ENCODE data around the gene CXCL12.

CXCL12 gene

GRCh38 chr10:44385026-44385695 is at the start of gene CXCL12:
CXCL12 (minus strand) TSS chr10:44385097; CDS start chr10:44385005, 92 bp downstream.
- ATAC-seq (ENCODE audit: low read depth) (no peak), DNase-seq (ENCODE audit: low spot score) (peak; percentile 25)
- H3K4me1 ChIP-seq (ENCODE audit: insufficient read depth, poor library complexity, severe bottlenecking) = no peaks in the 10 kb centered on the region
- H3K9me3 ChIP-seq (ENCODE audit: severe bottlenecking) = no peaks in the 10 kb centered on the region
- peak within 1 kb of the TSS; percentile 17 for H3K4me3 ChIP-seq (ENCODE audit: severe bottlenecking)
- peaks cover 22% of the 10 kb centered on the region for H3K27me3 ChIP-seq (ENCODE audit: insufficient read depth, poor library complexity, severe bottlenecking)
- no peaks in the 10 kb centered on the region for H3K36me3 ChIP-seq (ENCODE audit: low read depth)
- no peak for TF ChIP-seq CTCF (IDR thresholded peaks at IDR 0.05; ENCODE audit: poor library complexity, severe bottlenecking)
- no peak within 1 kb of the TSS for H3K27ac ChIP-seq (ENCODE audit: poor library complexity, severe bottlenecking)

GRCh38 chr10:44427479-44427878 is 42.6 kb upstream of the CXCL12 start:
- TF ChIP-seq CTCF (IDR thresholded peaks at IDR 0.05; ENCODE audit: poor library complexity, severe bottlenecking) = no peak
- no peak for DNase-seq (ENCODE audit: low spot score)
- no peaks in the 10 kb centered on the region for H3K9me3 ChIP-seq (ENCODE audit: severe bottlenecking)

GRCh38 chr10:44427037-44427436 is 42.1 kb upstream of the CXCL12 start:
- no peaks in the 10 kb centered on the region for H3K4me1 ChIP-seq (ENCODE audit: insufficient read depth, poor library complexity, severe bottlenecking)
- H3K27ac ChIP-seq (ENCODE audit: poor library complexity, severe bottlenecking) = no peak overlapping the region
- no peaks in the 10 kb centered on the region for H3K27me3 ChIP-seq (ENCODE audit: insufficient read depth, poor library complexity, severe bottlenecking)
- H3K36me3 ChIP-seq (ENCODE audit: low read depth) = no peaks in the 10 kb centered on the region
- TF ChIP-seq CTCF (IDR thresholded peaks at IDR 0.05; ENCODE audit: poor library complexity, severe bottlenecking) = no peak
- no peaks in the 10 kb centered on the region for H3K9me3 ChIP-seq (ENCODE audit: severe bottlenecking)
- ATAC-seq (ENCODE audit: low read depth) (no peak), DNase-seq (ENCODE audit: low spot score) (no peak)
- H3K4me3 ChIP-seq (ENCODE audit: severe bottlenecking) = no peak overlapping the region

More at GRCh38 chr10:44427479-44427878, 42.6 kb upstream of the CXCL12 start:
- H3K27me3 ChIP-seq (ENCODE audit: insufficient read depth, poor library complexity, severe bottlenecking) = no peaks in the 10 kb centered on the region
- no peaks in the 10 kb centered on the region for H3K4me1 ChIP-seq (ENCODE audit: insufficient read depth, poor library complexity, severe bottlenecking)
- H3K27ac ChIP-seq (ENCODE audit: poor library complexity, severe bottlenecking) = no peak overlapping the region
- H3K4me3 ChIP-seq (ENCODE audit: severe bottlenecking) = no peak overlapping the region
- H3K36me3 ChIP-seq (ENCODE audit: low read depth) = no peaks in the 10 kb centered on the region
- no peak for ATAC-seq (ENCODE audit: low read depth)

- DNase-seq (ENCODE audit: low spot score) (no peak), ATAC-seq (ENCODE audit: low read depth) (no peak)
- H3K27me3 ChIP-seq (ENCODE audit: insufficient read depth, poor library complexity, severe bottlenecking) = no peaks in the 10 kb centered on the region
- H3K4me1 ChIP-seq (ENCODE audit: insufficient read depth, poor library complexity, severe bottlenecking) = no peaks in the 10 kb centered on the region
- TF ChIP-seq CTCF (IDR thresholded peaks at IDR 0.05; ENCODE audit: poor library complexity, severe bottlenecking) = no peak
- no peaks in the 10 kb centered on the region for H3K9me3 ChIP-seq (ENCODE audit: severe bottlenecking)
- H3K4me3 ChIP-seq (ENCODE audit: severe bottlenecking) = no peak overlapping the region
- no peaks in the 10 kb centered on the region for H3K36me3 ChIP-seq (ENCODE audit: low read depth)
- no peak overlapping the region for H3K27ac ChIP-seq (ENCODE audit: poor library complexity, severe bottlenecking)
These were observed 41.5 kb upstream of the CXCL12 start for GRCh38 chr10:44426247-44427034.
